GM04503 (cell line): ENCODE measurements around the gene COL4A1.
A peak's percentile ranks its signal among the peaks of the same experiment; 100 is the strongest.

Source experiments
- DNase-seq: peaks from one replicate; pipeline ENCODE4 v3.0.0-alpha.2; 2012; ENCODE audit warnings: low read depth

COL4A1 gene

GRCh38 chr13:110306960-110307766 is at the start of gene COL4A1, which contains the start of gene COL4A2:
Gene COL4A1 (minus strand): TSS chr13:110307157. CDS start chr13:110307027, 130 bp downstream.
Gene COL4A2 (plus strand): TSS chr13:110307284. CDS start chr13:110307904, 620 bp downstream.
- no peak for DNase-seq

- DNase-seq, result no peak
Observed at GRCh38 chr13:110356362-110356761, 49.4 kb upstream of the COL4A1 start.

- no peak for DNase-seq
Observed at GRCh38 chr13:110354715-110355473, 47.9 kb upstream of the COL4A1 start.

- no peak for DNase-seq
Observed at GRCh38 chr13:110354123-110354627, 47.2 kb upstream of the COL4A1 start.

- DNase-seq, result no peak
Observed at GRCh38 chr13:110353339-110353977, 46.5 kb upstream of the COL4A1 start.

- DNase-seq, result no peak
Observed at GRCh38 chr13:110352735-110353134, 45.8 kb upstream of the COL4A1 start.

GRCh38 chr13:110351636-110352420 is 44.9 kb upstream of the COL4A1 start:
- DNase-seq, result no peak

GRCh38 chr13:110350509-110350908 is 43.6 kb upstream of the COL4A1 start:
- no peak for DNase-seq

GRCh38 chr13:110350049-110350448 is 43.1 kb upstream of the COL4A1 start:
- no peak for DNase-seq

- no peak for DNase-seq
Observed at GRCh38 chr13:110349239-110349638, 42.3 kb upstream of the COL4A1 start.

- no peak for DNase-seq
Observed at GRCh38 chr13:110348309-110349105, 41.5 kb upstream of the COL4A1 start.

- DNase-seq, result peak; percentile 84
Observed at GRCh38 chr13:110347535-110348308, 40.8 kb upstream of the COL4A1 start.

- no peak for DNase-seq
Observed at GRCh38 chr13:110347088-110347487, 40.1 kb upstream of the COL4A1 start.

GRCh38 chr13:110346661-110347067 is 39.7 kb upstream of the COL4A1 start:
- DNase-seq, result no peak

GRCh38 chr13:110345701-110346100 is 38.7 kb upstream of the COL4A1 start:
- DNase-seq, result no peak

GRCh38 chr13:110345266-110345665 is 38.3 kb upstream of the COL4A1 start:
- no peak for DNase-seq

- no peak for DNase-seq
Observed at GRCh38 chr13:110344320-110344719, 37.4 kb upstream of the COL4A1 start.

- DNase-seq, result no peak
Observed at GRCh38 chr13:110343241-110343865, 36.4 kb upstream of the COL4A1 start.

GRCh38 chr13:110342474-110342873 is 35.5 kb upstream of the COL4A1 start:
- DNase-seq, result no peak
